Fibroblast of peridontal ligament (primary cell): ENCODE data around the gene PSTPIP1.

Experiments
- DNase-seq: peaks from one replicate; pipeline ENCODE4 v3.0.0-alpha.2; 2010; ENCODE audit errors: extremely low read depth

PSTPIP1 gene

GRCh38 chr15:77018796-77019505 lies 24.0 kb downstream of the PSTPIP1 start:
- no peak for DNase-seq

DNA sequence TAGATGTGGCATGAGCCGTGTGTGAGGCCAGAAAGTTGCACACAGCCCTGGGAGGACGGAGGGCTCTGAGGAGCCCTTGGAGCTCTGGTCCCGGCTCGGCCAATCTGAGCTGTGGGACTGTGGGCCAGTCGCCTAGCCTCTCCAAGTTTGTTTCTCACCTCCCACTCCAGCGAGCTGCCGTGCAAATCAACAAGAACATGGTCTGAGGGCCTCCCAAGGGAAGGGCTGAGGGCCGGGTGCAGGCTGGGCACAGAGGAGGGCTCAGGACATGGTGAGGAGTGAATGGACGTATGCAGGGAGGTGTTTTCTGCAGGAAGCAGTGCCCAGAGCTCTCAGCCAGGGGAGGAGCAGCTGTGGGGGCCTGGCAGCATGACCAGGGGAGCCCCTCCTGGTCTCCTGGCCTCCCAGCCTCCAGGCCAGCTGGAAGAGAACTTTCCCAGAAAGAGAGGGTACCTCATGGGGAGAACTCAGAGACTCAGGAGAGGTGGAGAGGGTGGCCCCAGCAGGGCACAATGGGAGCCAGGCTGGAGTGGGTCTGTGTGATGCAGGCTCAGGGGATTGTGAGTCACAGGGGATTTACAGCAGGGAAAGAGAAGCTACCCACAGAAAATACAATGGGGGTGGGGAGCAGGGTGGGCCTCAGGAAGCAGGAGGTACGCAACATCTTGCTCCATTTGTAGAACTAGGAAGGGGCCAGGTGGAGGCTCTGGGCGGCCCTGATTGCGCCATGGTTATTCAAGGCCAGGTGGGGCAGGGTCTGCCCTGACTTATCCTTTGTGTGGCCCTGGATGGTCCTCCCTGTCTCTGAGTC lies 24.8 kb downstream of the PSTPIP1 start:
- DNase-seq: no peak

DNA sequence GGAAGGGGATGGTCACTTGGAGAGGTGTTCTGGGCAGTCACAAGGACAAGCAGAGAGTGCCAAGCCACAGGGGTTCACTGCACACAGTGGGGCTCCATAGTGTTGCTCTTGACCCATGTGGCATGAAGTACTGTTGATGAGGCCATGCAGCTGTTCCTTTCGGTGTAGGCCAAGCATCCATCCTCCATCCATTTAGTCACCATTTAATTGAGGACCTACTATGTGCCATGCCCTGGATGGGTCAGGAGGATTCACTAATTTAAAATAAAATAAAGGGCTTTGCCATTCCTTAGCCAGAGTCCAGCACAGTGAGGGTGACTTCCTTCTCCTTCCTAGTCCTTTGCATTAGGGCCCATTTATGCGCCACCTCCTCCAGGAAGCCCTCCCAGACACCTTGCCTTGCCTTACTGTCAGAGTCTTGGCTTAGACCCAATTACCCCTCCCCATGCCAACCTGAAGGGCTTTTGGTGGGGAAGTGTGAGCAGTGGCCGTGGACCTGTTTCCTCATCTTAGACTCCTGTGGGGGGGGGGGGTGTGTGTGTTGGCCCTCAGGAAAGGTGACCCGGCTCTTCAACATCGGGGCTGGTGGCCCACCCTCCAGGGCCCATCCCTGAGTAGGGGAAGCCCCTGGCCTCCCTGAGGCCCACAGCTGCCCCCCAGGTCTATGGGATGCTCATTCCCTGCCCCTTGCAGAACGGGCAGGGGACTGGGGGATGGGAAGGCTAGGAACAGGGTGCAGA lies 25.6 kb downstream of the PSTPIP1 start:
- no peak for DNase-seq

GRCh38 chr15:77021088-77021481 lies 26.2 kb downstream of the PSTPIP1 start:
- no peak for DNase-seq

- peak; percentile 44 for DNase-seq
These were observed 27.0 kb downstream of the PSTPIP1 start for GRCh38 chr15:77021803-77022381.

DNA sequence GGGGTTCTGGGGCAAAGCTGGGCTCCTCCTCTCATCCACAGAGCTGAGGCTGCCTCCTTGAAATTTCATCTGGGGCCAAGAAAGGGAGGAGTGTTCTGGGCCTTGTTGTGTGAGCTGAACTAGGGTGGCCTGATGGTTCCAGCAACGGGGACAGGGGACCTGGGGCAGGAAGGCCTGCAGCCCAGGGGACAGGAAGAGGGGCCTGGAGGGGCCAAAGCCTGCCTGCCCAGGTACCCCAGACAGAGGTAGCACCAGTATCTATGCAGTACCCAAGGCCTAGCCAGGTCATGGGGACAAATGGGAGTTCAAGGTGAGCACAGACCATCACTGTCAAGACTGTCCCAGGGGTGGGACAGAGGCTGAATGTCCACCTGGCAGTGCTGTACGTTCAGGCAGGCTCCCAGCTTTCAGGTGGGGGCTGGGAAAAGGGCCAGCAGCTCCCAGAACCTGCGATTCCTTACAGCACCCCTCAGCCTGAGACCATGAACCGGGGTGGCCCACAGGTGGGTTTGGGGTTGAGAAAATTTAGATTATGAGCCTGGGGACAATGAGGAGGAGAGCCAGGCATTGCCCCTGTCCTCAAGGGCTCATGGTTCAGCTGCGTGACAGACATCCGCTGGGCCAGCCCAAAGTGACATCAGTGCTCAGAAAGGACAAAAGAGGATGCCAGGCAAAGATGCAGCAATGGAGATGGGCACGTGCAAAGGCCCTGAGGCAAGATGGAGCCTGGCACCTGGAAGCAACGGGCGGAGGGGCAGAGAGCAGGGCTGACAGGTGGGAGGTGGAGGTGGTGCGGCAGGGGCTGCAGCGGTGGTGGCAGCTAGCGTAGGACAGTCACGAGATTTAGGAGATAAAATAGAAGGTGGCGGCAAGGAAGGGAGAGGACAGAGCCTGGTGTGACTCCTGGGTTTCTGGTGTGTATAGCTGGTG lies 28.0 kb downstream of the PSTPIP1 start:
- no peak for DNase-seq

DNA sequence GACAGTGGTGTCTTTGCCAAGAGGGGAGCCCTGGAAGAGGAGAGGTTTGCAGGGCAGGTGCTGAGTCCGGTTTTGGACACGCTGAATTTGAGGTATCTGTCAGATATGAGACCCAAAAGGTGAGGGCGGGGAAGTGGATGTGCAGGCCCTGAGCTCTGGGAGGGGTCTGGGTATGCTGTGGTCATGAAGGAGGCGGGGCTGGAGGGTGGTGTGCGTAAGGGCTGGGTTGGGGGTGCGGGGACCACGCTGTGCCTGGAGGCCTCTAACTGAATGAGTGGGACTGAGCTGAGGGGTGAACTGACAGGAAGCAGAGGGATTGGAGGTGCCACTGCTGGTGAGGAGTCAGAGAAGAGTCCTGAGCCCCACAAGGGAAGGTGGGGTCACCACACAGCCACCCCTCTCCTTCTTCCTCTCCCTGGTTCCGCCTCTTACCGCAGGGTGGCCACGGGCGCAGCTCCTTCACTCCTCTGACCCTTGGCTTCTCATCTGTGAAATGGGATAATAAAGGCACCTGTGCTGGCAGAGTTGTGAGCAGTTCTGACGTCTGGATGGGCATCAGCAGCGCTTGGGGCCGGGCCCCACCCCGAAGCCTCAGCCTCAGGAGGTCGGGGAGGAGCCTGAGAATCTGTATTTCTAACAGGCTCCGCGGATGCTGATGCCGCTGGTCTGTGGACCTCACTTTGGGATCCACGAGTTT lies 28.8 kb downstream of the PSTPIP1 start:
- no peak for DNase-seq

GRCh38 chr15:77024273-77025082 lies 29.6 kb downstream of the PSTPIP1 start:
- DNase-seq: peak; percentile 42

DNA sequence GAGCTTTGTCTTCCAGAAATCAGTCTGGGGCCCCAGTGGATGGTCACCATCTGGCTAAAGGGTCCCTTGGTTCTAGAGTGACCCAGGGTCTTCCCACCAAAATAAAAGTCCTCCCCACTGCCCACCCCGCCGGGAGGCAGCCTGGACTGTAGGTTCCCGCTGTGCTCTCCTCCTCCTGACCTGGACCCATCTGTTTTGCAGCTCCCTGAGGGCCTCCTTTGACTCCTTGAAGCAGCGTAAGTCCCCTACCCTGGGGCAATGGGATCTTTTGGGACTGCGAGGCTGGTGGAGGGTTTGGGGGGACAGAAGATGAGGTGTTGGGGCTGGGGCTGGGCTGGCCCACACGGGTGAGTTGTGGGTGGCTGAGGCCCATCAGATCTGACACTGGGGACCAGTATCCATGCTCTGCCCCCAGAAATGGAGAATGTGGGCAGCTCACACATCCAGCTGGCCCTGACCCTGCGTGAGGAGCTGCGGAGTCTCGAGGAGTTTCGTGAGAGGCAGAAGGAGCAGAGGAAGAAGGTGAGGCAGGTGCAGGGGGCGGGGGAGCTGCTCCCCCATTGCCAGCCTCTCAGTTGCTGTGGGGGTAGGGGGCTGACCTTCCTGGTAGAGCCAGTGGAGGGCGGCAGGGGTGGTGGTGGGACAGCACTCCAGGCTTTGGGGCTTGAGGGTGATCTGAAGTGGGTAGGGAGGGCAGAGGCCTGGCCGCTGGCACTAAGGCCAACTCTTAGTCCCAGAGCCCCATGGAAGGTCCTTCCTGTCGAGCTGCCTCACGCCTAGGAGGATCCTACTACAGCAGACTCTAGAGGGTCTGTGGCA lies 30.4 kb downstream of the PSTPIP1 start:
- no peak for DNase-seq

DNA sequence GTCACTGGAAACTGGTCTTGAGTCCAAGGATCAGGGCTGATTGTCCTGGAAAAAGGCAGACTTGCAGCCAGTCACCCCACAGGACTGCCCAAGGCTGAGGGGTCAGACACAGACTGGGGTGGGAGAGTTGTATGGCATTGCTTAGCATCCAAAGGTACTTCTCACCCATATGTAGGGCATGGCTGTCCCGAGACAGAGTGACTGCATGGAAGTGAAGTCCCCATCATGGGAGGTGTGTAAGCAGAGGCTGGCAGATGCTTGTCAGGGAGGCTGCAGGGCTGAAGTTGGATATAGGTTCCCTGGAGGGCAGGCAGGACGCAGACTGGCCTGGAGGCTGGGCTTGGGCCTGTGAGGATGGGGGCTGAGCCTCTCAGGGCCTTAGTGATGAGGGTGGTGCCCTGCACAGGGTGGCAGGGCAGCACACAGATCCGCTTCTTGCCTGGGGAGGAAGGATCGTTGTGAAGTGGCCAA lies 31.1 kb downstream of the PSTPIP1 start:
- DNase-seq: no peak

DNA sequence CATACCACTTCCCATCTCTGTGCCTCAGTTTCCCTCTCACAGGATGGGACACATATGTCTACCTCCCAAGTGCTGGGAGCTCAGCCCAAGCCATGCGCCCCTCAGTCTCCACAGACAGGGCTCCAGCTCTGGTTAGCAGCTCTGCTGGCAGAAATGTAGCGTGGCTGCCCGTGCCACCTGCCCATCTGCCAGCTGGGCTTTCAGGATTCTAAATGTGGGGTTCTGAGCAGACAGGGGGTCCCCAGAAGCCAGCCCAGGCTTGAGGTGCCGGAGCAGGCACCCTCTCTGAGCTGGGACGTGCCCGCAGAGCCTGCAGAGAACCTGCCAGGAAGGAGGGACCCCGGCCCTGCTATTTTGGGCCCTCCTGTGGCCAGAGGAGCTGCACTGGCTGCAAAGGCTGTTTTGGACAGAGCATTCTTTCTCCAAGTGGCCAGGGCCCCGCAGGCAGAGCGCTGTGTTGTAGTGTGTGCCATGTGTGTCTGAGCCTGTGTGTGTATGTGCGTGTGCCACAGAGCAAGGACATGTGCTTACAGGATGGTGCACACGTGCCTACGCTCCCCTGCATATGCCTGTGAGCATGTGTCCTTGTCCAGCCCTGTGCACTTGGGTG lies 31.7 kb downstream of the PSTPIP1 start:
- DNase-seq: no peak

GRCh38 chr15:77027111-77027696 lies 32.3 kb downstream of the PSTPIP1 start:
- DNase-seq: no peak

DNA sequence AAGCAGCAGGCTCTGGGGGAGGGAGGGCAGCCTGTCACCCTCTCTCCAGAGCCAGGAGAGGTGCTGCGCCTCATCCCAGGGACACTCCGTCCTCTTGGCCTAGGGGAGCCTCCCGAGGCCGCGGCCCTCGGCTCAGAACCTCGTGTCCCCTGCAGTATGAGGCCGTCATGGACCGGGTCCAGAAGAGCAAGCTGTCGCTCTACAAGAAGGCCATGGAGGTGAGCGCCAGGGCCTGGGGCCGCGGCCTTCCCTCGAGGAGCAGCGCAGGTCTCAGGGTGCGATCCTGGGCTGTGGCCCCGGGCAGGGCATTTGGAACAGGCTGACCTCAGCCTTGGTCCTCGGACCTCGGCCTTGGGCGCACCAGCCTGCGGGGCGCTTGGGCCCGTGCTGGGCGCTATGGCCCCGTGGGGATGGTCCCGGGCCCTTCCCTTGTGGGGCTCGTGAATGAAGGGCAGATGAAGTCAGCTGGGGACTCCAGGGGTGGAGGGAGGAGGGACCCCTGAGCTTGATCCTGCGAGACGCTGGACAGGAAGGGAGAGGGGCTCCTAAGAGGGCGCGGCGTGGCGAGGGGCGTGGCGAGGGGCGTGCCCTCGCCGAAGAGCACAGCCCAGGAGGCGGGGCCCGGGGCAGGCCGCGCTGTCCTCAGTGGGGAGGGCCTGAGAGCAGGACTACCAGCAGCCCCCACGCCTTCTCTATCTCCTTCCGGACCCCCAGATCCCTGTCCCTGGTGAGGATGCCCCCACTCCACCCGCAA lies 32.9 kb downstream of the PSTPIP1 start:
- DNase-seq: no peak

DNA sequence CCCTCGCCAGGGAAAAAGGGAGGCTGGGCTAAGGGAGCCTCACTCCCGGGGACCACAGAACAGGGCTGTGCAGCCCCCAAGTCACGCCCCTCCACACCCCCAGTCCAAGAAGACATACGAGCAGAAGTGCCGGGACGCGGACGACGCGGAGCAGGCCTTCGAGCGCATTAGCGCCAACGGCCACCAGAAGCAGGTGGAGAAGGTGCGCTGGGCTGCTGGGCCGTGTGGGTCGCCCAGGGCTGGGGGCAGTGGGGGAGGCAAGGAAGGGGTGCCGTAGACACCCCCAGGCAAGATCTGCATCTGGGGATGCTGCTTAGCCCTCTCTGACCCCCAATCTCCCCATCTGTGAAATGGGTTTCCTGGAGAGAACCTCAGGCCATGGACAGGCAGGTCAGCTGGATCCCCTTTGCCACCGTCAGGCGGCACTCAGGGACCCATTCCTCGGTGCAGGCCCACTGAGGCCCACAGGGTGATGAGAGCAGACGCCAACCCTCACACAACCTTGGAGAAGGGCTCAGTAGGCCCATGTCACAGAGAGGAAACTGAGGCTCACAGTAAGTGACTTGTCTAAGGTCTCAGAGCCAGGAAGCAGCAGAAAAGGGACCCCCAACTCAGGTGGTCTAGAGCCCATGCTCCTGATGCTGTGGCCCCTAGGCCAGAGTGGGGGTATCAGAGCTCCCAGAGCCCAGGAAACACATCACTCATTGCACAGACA lies 33.7 kb downstream of the PSTPIP1 start:
- no peak for DNase-seq

- DNase-seq: no peak
These were observed 34.5 kb downstream of the PSTPIP1 start for GRCh38 chr15:77029166-77030047.
